GM19372 (cell line): ENCODE results near the gene ATCAY.
"Not testable (repeated sequence)": the region's sequence is repeated elsewhere in the genome, so short reads cannot be mapped to it uniquely, and the experiment has no call there.

Experiments used
- ATAC-seq: cut with Tn5 transposase; IDR thresholded peaks from one replicate; pipeline ENCODE4 v1.9.1; 2021; ENCODE audit warnings: mild to moderate bottlenecking, low read depth, moderate library complexity; ENCODE audit not compliant: unreplicated experiment

ATCAY gene

GRCh38 chr19:3852614-3853254, 27.8 kb upstream of the ATCAY start:
- no peak for ATAC-seq

GRCh38 chr19:3855320-3855719, 25.2 kb upstream of the ATCAY start:
- ATAC-seq, result no peak

GRCh38 chr19:3857449-3858003, 23.0 kb upstream of the ATCAY start:
- ATAC-seq, result no peak

GRCh38 chr19:3860499-3860898, 20.0 kb upstream of the ATCAY start:
- ATAC-seq, result no peak

- ATAC-seq, result no peak
Observed at GRCh38 chr19:3862826-3863500, 17.5 kb upstream of the ATCAY start.

GRCh38 chr19:3863648-3864047, 16.8 kb upstream of the ATCAY start:
- ATAC-seq, result no peak

GRCh38 chr19:3866910-3867638, 13.4 kb upstream of the ATCAY start:
- no peak for ATAC-seq

- ATAC-seq, result no peak
Observed at GRCh38 chr19:3867971-3868769, 12.3 kb upstream of the ATCAY start.

- ATAC-seq, result no peak
Observed at GRCh38 chr19:3868770-3869456, 11.6 kb upstream of the ATCAY start, which contains the start of gene ZFR2. Gene ZFR2, minus strand, starts transcription at chr19:3869038. Its CDS starts 21 bp downstream, at chr19:3869017.

- ATAC-seq, result no peak
Observed at GRCh38 chr19:3873151-3873550, 7.3 kb upstream of the ATCAY start.

- not testable (repeated sequence) for ATAC-seq
Observed at GRCh38 chr19:3874695-3875094, 5.8 kb upstream of the ATCAY start.

- no peak for ATAC-seq
Observed at GRCh38 chr19:3879656-3880055, 829 bp upstream of the ATCAY start.

- no peak for ATAC-seq
Observed at GRCh38 chr19:3881272-3882040, 971 bp downstream of the ATCAY start.

GRCh38 chr19:3882041-3882384, 1.5 kb downstream of the ATCAY start:
- ATAC-seq, result no peak

- no peak for ATAC-seq
Observed at GRCh38 chr19:3890591-3890990, 10.1 kb downstream of the ATCAY start.

GRCh38 chr19:3893509-3894179, 13.2 kb downstream of the ATCAY start:
- ATAC-seq, result no peak

GRCh38 chr19:3894959-3895358, 14.5 kb downstream of the ATCAY start:
- not testable (repeated sequence) for ATAC-seq

GRCh38 chr19:3895788-3896187, 15.3 kb downstream of the ATCAY start:
- no peak for ATAC-seq

- no peak for ATAC-seq
Observed at GRCh38 chr19:3897936-3898335, 17.5 kb downstream of the ATCAY start.
